GM23248 (cell line): ENCODE data around the gene DKK1.

ENCODE experiments used
- EZH2 ChIP-seq: fragments of 200-600 bp; sonication (generic); IDR thresholded peaks from 2 replicates; pipeline ENCODE4 v1.6.1; 2018; ENCODE audit warnings: antibody characterized with exemption, mild to moderate bottlenecking; ENCODE audit not compliant: insufficient read depth, poor library complexity, severe bottlenecking
- EZH2phosphoT487 ChIP-seq: fragments of 200-600 bp; sonication (generic); IDR thresholded peaks from 2 replicates; pipeline ENCODE4 v1.6.1; 2018; ENCODE audit warnings: antibody characterized with exemption, moderate library complexity, mild to moderate bottlenecking, low read depth; ENCODE audit not compliant: insufficient read depth

- TF ChIP-seq EZH2 (no peak), EZH2phosphoT487 (no peak)
Observed at GRCh38 chr10:52316500-52316899, 2.4 kb downstream of the DKK1 start.
